Activated naive CD4-positive, alpha-beta T cell treated with anti-CD3 and anti-CD28 coated beads for 36 hours (primary cell): ENCODE results near the gene FGF12. TPM values are rescaled to one million over a fixed set of nuclear protein-coding genes. Genes with fewer than 3 reads are reported as not detected.

Experiments
- CTCF ChIA-PET: fragments of 350-600 bp; sonication (Branson Sonifier 250); formaldehyde crosslinking; loops from one replicate; lab custom pipeline; 2021; ENCODE audit warnings: antibody characterized with exemption; lab: Charles Lee
- DNase-seq: peaks from one replicate; pipeline ENCODE4 v3.0.0-alpha.2; 2020
- H3K27ac Mint-ChIP-seq: one replicate; pipeline ENCODE4 v1.8.0; 2021; ENCODE audit warnings: mild to moderate bottlenecking, mixed read lengths
- H3K27me3 Mint-ChIP-seq: one replicate; pipeline ENCODE4 v1.8.0; 2021; ENCODE audit warnings: low read depth, mixed read lengths
- H3K36me3 Mint-ChIP-seq: one replicate; pipeline ENCODE4 v1.8.0; 2021; ENCODE audit warnings: low read depth, mixed read lengths
- H3K4me1 Mint-ChIP-seq: one replicate; pipeline ENCODE4 v1.8.0; 2021; ENCODE audit warnings: low read depth, mixed read lengths
- H3K4me3 Mint-ChIP-seq: one replicate; pipeline ENCODE4 v1.8.0; 2021; ENCODE audit warnings: mild to moderate bottlenecking, moderate library complexity, mixed read lengths
- H3K9me3 Mint-ChIP-seq: one replicate; pipeline ENCODE4 v1.8.0; 2021; ENCODE audit warnings: mixed read lengths
- intact Hi-C: fragments of 100-400 bp; cut with micrococcal nuclease; formaldehyde crosslinking; loops from one replicate; pipeline ENCODE4 v1.15.1; 2023
- total RNA-seq, 2 experiments: library from RNA; stranded (reverse); gene quantifications; one replicate each; pipeline ENCODE4 v1.2.3, GENCODE V29; 2021

FGF12 gene
- total RNA-seq, 2 experiments from 2014 or later = not detected

DNA sequence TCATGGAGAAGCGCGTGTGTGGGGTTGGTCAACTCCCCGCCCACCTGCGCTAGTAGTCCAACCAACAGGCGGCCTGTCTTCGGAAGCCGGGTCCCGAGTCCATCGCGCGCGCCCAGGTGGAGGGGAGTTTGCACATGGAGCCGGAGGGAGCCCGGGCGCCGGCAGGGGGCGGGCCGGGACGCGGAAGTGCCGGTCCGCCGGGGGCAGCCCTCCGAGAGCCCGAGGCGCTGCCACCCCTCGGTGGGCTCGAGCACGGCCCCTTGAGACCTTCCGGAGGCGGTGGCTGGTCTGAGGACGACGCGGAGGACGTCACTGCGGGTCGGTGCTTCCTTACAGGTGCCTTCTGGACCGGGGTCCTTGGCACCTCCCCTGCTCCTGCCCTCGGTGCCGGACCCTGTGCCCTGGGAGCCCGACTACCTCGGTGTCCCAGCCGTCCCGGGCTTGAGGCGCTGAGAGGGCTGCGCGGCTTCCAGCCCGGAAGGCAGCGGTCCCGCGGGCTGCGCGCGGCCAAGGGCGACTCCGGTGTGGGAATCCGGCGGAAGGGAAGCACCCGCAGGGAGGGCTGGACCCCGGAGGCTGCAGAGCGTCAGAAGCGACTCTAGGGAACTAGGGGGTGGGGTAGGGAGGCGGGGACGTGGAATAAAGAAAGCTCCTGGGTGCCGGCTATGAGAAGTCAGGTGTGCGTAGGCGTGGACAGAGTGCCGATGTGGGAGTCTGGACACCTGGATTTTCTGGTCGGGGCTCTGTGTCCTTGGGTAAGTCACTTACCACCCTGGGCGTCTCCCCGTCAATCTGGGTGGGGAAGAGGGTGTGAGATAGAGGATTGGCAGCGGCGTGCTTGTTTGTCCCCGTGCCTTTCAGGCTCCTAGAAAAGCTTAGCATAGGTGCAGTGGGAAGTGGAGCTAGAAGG is 212.3 kb downstream of the FGF12 start:
- intact Hi-C loops = no loop called here
- CTCF ChIA-PET = no interaction called here
- no peak for DNase-seq
- Mint-ChIP-seq H3K4me3 (no peak overlapping the region), H3K27me3 (peaks cover 43% of the 10 kb centered on the region), H3K4me1 (peaks cover 12% of the 10 kb centered on the region), H3K36me3 (no peaks in the 10 kb centered on the region), H3K9me3 (no peaks in the 10 kb centered on the region), H3K27ac (no peak overlapping the region)

DNA sequence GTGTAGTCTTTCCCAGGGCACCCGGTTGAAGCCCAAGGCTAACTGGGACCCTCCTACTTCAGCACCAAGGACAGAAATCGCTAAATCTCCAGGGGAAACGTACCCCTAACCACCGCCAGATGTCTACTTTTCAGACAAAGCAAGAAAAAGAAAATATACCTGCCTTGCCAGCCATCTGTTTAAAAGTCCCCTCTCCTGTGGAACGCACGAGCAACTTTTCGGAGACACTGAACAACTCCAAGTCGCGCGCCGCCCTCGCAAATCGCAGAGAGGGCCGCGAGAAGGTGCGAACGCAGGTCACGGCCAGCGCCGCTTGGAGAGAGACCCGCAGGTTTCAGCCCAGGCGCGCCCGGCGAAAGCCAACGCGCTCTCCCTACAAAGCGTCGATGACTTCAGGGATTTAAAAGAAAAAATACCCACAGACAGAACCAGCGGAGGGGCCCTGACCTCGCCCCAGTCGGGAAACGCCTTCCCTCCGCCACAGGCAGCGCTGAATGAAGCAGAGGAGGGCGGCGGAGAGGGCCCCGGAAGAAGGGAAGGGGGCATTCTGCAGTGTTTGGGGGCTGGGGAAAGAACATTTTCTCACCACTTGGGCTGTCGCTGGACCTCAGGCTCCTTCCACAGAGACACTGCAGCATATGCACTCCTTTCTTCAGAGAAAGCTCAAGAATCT is 213.1 kb downstream of the FGF12 start:
- no peak overlapping the region for H3K4me3 Mint-ChIP-seq
- no peaks in the 10 kb centered on the region for H3K36me3 Mint-ChIP-seq
- no peaks in the 10 kb centered on the region for H3K9me3 Mint-ChIP-seq
- CTCF ChIA-PET = no interaction called here
- intact Hi-C loops = no loop called here
- H3K27me3 Mint-ChIP-seq = peaks cover 43% of the 10 kb centered on the region
- peaks cover 12% of the 10 kb centered on the region for H3K4me1 Mint-ChIP-seq
- no peak overlapping the region for H3K27ac Mint-ChIP-seq
- DNase-seq = no peak

DNA sequence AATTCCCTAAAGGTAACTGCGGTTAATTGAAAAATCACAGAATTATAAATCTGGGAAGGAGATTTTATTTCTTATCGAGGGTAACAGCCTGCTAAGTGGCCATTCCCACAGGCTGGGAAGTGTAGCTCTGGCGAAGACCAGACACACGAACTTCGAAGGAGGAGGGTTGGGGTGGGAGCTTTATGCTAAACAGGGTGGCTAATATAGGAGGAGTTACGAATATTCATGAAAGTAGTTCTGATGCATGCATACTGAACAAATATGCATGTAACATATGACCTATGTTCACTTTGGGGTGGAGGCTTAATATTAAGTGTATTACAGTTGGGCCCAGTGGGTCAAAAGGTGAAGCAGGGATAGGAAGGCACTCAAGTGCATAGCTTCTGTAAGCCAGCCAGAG is 221.6 kb downstream of the FGF12 start:
- DNase-seq = no peak
- no peak overlapping the region for H3K4me3 Mint-ChIP-seq
- no peaks in the 10 kb centered on the region for H3K9me3 Mint-ChIP-seq
- intact Hi-C loops = no loop called here
- no peaks in the 10 kb centered on the region for H3K4me1 Mint-ChIP-seq
- CTCF ChIA-PET = interaction anchor here (1.5 kb wide), 1 partner anchor 61 kb away, joined by 3 read pairs; no protein-coding TSS in a partner anchor
- H3K27ac Mint-ChIP-seq = no peak overlapping the region
- no peaks in the 10 kb centered on the region for H3K36me3 Mint-ChIP-seq
- H3K27me3 Mint-ChIP-seq = peaks cover 13% of the 10 kb centered on the region

DNA sequence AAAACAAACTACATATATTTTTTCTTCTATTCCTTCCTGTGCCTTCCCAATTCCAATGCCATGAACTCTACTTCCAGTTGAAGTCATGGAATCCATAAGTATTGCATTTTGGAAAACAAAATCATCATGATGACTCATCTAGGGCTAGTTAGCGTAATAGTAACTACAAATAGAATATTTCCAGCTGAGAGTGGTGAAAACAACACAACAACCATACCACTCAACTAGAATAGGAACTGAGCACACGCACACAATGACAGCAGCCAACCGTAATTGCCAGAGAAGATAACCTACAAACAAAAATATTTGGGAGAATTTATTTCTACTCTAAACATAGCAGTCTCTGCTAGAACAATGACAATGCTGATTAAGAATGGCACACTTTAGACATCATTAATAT is 225.9 kb downstream of the FGF12 start:
- intact Hi-C loops = no loop called here
- CTCF ChIA-PET = no interaction called here
- H3K27me3 Mint-ChIP-seq = peaks cover 8% of the 10 kb centered on the region
- H3K27ac Mint-ChIP-seq = no peak overlapping the region
- no peaks in the 10 kb centered on the region for H3K4me1 Mint-ChIP-seq
- no peak for DNase-seq
- no peaks in the 10 kb centered on the region for H3K36me3 Mint-ChIP-seq
- H3K9me3 Mint-ChIP-seq = no peaks in the 10 kb centered on the region
- no peak overlapping the region for H3K4me3 Mint-ChIP-seq

DNA sequence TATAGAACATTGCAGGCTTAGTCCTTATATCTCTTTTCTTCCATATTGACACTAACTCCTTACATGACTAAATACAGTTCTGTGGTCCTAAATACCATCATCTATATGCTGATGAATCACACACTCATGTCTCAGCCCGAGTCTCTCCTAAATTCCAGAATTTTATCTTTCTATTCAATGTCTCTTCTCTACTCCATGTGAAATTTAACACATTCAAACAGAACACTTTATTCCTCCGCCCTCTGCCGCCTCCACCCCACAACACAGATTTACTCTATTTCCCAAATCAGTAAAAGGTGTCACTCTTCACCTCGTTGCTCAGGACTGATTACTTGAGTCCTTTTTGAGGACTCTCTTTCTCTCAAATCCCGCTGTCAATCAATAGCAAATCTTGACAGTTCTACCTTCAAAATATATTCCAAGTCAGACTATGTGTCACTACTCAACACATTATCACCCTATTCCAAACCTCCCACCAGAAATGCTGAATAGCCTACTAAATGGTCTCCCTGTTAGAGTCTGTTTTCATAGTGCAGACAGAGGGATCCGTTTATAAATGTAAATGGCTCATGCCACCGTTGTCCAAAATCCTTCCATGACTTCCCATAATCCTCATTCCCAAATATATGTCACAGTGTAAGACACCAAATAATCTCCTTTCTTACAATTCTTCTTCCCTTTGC is 230.3 kb downstream of the FGF12 start:
- H3K27ac Mint-ChIP-seq = no peak overlapping the region
- no peaks in the 10 kb centered on the region for H3K9me3 Mint-ChIP-seq
- intact Hi-C loops = no loop called here
- no peaks in the 10 kb centered on the region for H3K4me1 Mint-ChIP-seq
- H3K27me3 Mint-ChIP-seq = peaks cover 3% of the 10 kb centered on the region
- no peak overlapping the region for H3K4me3 Mint-ChIP-seq
- DNase-seq = no peak
- CTCF ChIA-PET = no interaction called here
- no peaks in the 10 kb centered on the region for H3K36me3 Mint-ChIP-seq

DNA sequence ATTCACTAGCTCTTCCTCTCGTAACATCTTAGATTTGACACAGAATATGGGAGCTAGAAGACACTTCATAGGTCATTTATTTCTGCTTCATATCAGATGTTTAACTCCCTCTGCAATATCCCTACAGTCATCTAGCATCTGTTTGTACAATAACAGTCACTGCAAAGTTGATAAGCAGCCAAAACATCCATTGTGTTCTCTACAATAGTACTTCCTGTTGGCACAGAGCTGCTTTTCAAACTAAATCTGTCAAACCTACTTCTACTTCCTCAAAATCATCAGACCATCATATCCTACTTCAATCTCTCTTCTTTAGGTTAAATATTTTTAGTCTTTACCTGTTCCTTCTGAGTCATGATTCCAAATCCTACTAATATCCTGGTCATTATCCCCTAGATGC is 233.2 kb downstream of the FGF12 start:
- peaks cover 6% of the 10 kb centered on the region for H3K27me3 Mint-ChIP-seq
- no peak overlapping the region for H3K27ac Mint-ChIP-seq
- no peaks in the 10 kb centered on the region for H3K4me1 Mint-ChIP-seq
- H3K36me3 Mint-ChIP-seq = no peaks in the 10 kb centered on the region
- H3K4me3 Mint-ChIP-seq = no peak overlapping the region
- CTCF ChIA-PET = no interaction called here
- intact Hi-C loops = no loop called here
- H3K9me3 Mint-ChIP-seq = no peaks in the 10 kb centered on the region
- no peak for DNase-seq

DNA sequence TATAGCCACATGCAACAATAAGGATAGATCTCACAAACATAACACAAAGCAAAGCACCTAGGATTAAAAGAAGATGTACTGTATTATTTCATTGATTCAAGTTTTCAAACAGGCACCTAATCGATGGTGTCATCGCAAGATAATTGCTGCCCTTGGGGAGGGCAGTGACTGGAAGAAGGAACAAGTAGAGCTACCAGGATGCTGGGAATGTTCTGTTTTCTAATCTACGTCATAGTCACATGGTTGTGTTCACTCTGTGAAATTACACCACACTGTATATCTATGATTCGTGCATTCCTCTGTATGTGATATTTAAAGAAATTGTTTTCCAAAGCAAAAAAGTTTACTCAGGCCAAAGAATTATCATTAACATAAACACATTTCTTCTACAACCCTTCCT is 236.6 kb downstream of the FGF12 start:
- no peak overlapping the region for H3K27ac Mint-ChIP-seq
- no peak overlapping the region for H3K4me3 Mint-ChIP-seq
- DNase-seq = no peak
- H3K9me3 Mint-ChIP-seq = no peaks in the 10 kb centered on the region
- H3K4me1 Mint-ChIP-seq = no peaks in the 10 kb centered on the region
- no peaks in the 10 kb centered on the region for H3K36me3 Mint-ChIP-seq
- H3K27me3 Mint-ChIP-seq = peaks cover 8% of the 10 kb centered on the region
- intact Hi-C loops = no loop called here
- CTCF ChIA-PET = interaction anchor here (1.6 kb wide), 1 partner anchor 23 kb away, joined by 3 read pairs; no protein-coding TSS in a partner anchor

DNA sequence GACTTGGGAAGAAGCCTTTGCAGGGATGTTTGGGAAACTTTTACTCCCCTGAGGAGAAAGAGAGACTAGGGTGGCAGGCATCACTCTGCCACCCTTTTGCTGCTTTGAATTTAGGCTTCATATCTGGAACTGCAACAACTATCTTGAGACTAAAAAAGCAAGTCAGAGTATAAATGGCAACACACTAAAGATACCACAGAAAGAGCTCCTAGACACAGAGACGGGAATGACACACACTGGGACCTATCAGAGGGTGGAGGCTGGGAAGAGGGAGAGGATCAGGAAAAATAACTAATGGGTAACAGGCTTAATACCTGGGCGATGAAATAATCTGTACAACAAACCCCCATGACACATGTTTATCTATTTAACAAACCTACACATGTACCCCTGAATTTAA is 237.8 kb downstream of the FGF12 start:
- H3K36me3 Mint-ChIP-seq = no peaks in the 10 kb centered on the region
- H3K4me1 Mint-ChIP-seq = no peaks in the 10 kb centered on the region
- peak overlapping the region; percentile 39 for H3K27ac Mint-ChIP-seq
- H3K9me3 Mint-ChIP-seq = no peaks in the 10 kb centered on the region
- H3K27me3 Mint-ChIP-seq = peaks cover 8% of the 10 kb centered on the region
- intact Hi-C loops = no loop called here
- DNase-seq = no peak
- CTCF ChIA-PET = no interaction called here
- H3K4me3 Mint-ChIP-seq = no peak overlapping the region

DNA sequence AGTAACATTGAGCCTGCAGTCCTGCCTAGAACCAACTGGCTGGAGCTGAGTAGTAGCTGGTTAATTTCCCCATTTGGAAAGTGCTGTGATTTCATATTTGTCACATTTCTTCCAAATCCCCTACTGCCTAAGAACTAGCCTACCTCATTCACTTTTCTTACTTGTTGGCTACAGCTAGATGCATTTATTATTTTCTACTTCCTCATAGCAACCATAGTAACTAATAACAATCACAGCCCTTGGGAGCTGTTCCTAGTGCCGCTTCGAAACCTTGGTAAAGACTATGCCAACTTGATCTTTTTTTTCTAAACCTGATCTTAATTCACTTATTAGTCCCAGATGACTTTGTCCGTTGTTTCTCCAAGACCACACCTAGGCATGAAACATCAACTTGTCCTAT is 240.3 kb downstream of the FGF12 start:
- Mint-ChIP-seq H3K9me3 (no peaks in the 10 kb centered on the region), H3K4me1 (no peaks in the 10 kb centered on the region), H3K36me3 (no peaks in the 10 kb centered on the region), H3K27ac (no peak overlapping the region), H3K4me3 (no peak overlapping the region), H3K27me3 (peaks cover 8% of the 10 kb centered on the region)
- DNase-seq = no peak
- intact Hi-C loops = no loop called here
- CTCF ChIA-PET = no interaction called here

DNA sequence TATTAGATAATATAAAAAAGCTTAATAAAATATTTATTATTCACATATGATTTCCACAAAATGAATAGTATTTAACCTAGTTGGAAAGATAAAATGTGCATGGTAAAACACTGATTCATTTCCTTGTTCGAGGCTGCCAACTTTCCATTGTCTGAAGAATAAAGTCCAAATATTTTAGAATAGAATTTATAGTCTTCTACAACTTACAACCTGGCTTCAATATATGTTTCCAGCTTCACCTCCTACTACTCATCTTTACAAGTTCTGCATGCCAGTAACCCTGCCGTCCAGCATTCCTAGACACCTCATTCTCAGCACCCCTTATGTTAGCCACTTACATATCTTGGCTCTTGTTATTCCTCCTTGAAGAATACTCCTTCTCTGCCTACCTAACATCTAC is 244.5 kb downstream of the FGF12 start:
- intact Hi-C loops = no loop called here
- no peaks in the 10 kb centered on the region for H3K36me3 Mint-ChIP-seq
- CTCF ChIA-PET = no interaction called here

DNA sequence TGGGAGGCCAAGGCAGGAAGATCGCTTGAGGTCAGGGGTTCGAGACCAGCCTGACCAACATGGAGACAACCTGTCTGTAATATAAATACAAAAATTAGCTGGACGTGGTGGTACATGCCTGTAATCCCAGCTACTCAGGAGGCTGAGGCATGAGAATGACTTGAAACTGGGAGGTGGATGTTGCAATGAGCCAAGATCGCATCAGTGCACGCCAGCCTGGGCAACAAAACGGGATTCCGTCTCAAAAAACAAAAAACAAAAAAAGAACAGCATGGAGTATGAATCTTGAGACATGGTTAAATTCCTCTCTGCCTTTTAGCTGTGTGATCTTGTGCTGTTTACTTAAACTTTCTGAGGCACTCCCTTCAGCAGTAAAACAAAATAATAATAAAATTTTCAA is 244.9 kb downstream of the FGF12 start:
- Mint-ChIP-seq H3K36me3 (no peaks in the 10 kb centered on the region), H3K4me3 (no peak overlapping the region), H3K9me3 (no peaks in the 10 kb centered on the region), H3K27me3 (peaks cover 8% of the 10 kb centered on the region), H3K4me1 (no peaks in the 10 kb centered on the region), H3K27ac (no peak overlapping the region)
- no peak for DNase-seq
- CTCF ChIA-PET = no interaction called here
- intact Hi-C loops = no loop called here

More for the DNA sequence above, 244.5 kb downstream of the FGF12 start:
- no peak for DNase-seq
- Mint-ChIP-seq H3K4me3 (no peak overlapping the region), H3K4me1 (no peaks in the 10 kb centered on the region), H3K27me3 (peaks cover 8% of the 10 kb centered on the region), H3K27ac (no peak overlapping the region), H3K9me3 (no peaks in the 10 kb centered on the region)

DNA sequence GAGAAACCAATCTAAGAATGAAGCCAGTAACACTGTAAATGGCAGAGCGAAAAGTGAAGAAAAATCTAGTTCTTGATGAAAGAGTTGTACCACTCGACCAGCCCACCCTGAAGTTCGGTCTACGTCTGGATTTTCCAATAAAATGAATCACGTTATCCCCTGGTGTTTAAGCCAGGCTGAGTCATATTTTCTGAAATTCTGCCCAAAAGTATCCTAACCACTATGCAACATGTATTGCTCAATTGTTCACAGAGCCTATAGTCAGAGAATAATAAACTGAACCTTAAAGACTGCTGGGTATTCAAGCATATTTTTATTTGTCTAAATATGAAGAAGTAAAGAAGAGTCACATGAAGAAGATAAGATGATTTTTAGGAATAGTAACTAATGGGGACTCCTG is 245.7 kb downstream of the FGF12 start:
- Mint-ChIP-seq H3K27ac (no peak overlapping the region), H3K4me3 (no peak overlapping the region), H3K36me3 (no peaks in the 10 kb centered on the region), H3K4me1 (no peaks in the 10 kb centered on the region), H3K9me3 (no peaks in the 10 kb centered on the region), H3K27me3 (peaks cover 8% of the 10 kb centered on the region)
- CTCF ChIA-PET = no interaction called here
- no peak for DNase-seq
- intact Hi-C loops = no loop called here
